Progenitor cell of endocrine pancreas (in vitro differentiated cells): ENCODE results near the gene CRABP2. TPM values are rescaled to one million over a fixed set of nuclear protein-coding genes. Genes with fewer than 3 reads are reported as not detected.

Experiments used
- DNase-seq: peaks from one replicate; pipeline ENCODE4 v3.0.0; 2021; ENCODE audit warnings: low spot score; ENCODE audit not compliant: unreplicated experiment
- H3K27ac Mint-ChIP-seq: 2 replicates; pipeline ENCODE4 v1.8.0; 2021; ENCODE audit warnings: mild to moderate bottlenecking, moderate library complexity, mixed read lengths
- H3K27me3 Mint-ChIP-seq: 2 replicates; pipeline ENCODE4 v1.8.0; 2021; ENCODE audit warnings: mixed read lengths
- H3K36me3 Mint-ChIP-seq: 2 replicates; pipeline ENCODE4 v1.8.0; 2022; ENCODE audit warnings: mixed read lengths; ENCODE audit not compliant: insufficient read depth
- H3K4me1 Mint-ChIP-seq: 2 replicates; pipeline ENCODE4 v1.8.0; 2021; ENCODE audit warnings: low read depth, mixed read lengths
- H3K4me3 Mint-ChIP-seq: 2 replicates; pipeline ENCODE4 v1.8.0; 2021; ENCODE audit warnings: low read depth, mild to moderate bottlenecking, moderate library complexity, mixed read lengths
- H3K9me3 Mint-ChIP-seq: 2 replicates; pipeline ENCODE4 v1.8.0; 2021; ENCODE audit warnings: low read depth, mixed read lengths
- total RNA-seq: library from RNA; stranded (reverse); gene quantifications from 2 replicates; pipeline ENCODE4 v1.2.1, GENCODE V29; 2021
- TF ChIP-seq, protein P1 (sequence below): fragments of 200-600 bp; sonication (generic); IDR thresholded peaks from one replicate; pipeline ENCODE4 v1.5.0; 2021; ENCODE audit warnings: antibody characterized with exemption, mild to moderate bottlenecking; ENCODE audit not compliant: unreplicated experiment

CRABP2 gene
- total RNA-seq, 1 donor from 2014 or later: 70.4 TPM

DNA sequence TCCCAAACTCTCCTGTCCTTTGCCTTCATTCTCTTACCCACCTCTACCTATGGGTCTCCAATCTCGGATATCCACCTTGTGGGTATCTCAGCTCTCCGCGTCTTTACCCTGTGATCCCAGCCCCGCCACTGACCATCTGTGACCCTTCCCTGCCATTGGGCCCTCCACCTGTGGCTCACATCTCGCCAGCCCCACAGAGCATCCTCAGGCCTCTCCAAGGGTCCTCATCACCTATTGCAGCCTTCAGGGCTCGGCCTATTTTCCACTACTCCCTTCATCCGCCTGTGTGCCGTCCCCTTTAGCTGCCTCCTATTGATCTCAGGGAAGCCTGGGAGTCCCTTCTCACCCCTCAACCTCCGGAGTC is 52.4 kb downstream of the CRABP2 start:
- Mint-ChIP-seq H3K9me3 (no peaks in the 10 kb centered on the region), H3K27me3 (peaks cover 95% of the 10 kb centered on the region), H3K36me3 (no peaks in the 10 kb centered on the region), H3K27ac (no peak overlapping the region), H3K4me1 (peaks cover 4% of the 10 kb centered on the region), H3K4me3 (no peak overlapping the region)
- TF ChIP-seq, protein P1, sequence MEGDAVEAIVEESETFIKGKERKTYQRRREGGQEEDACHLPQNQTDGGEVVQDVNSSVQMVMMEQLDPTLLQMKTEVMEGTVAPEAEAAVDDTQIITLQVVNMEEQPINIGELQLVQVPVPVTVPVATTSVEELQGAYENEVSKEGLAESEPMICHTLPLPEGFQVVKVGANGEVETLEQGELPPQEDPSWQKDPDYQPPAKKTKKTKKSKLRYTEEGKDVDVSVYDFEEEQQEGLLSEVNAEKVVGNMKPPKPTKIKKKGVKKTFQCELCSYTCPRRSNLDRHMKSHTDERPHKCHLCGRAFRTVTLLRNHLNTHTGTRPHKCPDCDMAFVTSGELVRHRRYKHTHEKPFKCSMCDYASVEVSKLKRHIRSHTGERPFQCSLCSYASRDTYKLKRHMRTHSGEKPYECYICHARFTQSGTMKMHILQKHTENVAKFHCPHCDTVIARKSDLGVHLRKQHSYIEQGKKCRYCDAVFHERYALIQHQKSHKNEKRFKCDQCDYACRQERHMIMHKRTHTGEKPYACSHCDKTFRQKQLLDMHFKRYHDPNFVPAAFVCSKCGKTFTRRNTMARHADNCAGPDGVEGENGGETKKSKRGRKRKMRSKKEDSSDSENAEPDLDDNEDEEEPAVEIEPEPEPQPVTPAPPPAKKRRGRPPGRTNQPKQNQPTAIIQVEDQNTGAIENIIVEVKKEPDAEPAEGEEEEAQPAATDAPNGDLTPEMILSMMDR: no peak
- no peak for DNase-seq

DNA sequence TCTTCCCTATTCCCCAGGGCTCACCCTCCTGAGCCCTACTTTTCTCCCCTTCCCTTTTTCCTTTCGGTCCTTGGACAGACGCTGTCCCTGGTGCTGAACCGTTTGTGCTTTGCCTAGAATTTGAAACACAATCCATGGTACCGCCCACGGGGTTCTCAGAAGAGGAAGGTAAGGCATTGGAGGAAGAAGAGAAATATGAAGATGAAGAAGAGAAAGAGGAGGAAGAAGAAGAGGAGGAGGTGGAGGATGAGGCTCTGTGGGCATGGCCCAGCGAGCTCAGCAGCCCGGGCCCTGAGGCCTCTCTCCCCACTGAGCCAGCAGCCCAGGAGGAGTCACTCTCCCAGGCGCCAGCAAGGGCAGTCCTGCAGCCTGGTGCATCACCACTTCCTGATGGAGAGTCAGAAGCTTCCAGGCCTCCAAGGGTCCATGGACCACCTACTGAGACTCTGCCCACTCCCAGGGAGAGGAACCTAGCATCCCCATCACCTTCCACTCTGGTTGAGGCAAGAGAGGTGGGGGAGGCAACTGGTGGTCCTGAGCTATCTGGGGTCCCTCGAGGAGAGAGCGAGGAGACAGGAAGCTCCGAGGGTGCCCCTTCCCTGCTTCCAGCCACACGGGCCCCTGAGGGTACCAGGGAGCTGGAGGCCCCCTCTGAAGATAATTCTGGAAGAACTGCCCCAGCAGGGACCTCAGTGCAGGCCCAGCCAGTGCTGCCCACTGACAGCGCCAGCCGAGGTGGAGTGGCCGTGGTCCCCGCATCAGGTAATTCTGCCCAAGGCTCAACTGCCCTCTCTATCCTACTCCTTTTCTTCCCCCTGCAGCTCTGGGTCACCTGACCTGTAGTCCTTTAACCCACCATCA is 53.0 kb downstream of the CRABP2 start:
- Mint-ChIP-seq H3K4me1 (peaks cover 4% of the 10 kb centered on the region), H3K9me3 (no peaks in the 10 kb centered on the region), H3K36me3 (no peaks in the 10 kb centered on the region), H3K27ac (no peak overlapping the region), H3K4me3 (no peak overlapping the region), H3K27me3 (peaks cover 95% of the 10 kb centered on the region)
- TF ChIP-seq, protein P1: no peak
- DNase-seq: peak; percentile 65

Other genes starting within 250 kb of the CRABP2 start
- 20.2 and 26.6 TPM in 2 replicates for gene MEF2D, start 204.8 kb downstream of the CRABP2 start, total RNA-seq
- gene IQGAP3, start 133.0 kb downstream of the CRABP2 start, total RNA-seq: 29.6 and 32.4 TPM in 2 replicates
- gene TTC24, start 125.9 kb downstream of the CRABP2 start, total RNA-seq: not detected in 2 replicates
- gene NAXE, start 113.8 kb downstream of the CRABP2 start, total RNA-seq: 108 and 115 TPM in 2 replicates
- gene GPATCH4, start 104.1 kb downstream of the CRABP2 start, total RNA-seq: 26.2 and 27.0 TPM in 2 replicates
- 0.38 and 0.93 TPM in 2 replicates for gene HAPLN2, start 86.2 kb downstream of the CRABP2 start, total RNA-seq
- not detected in 2 replicates for gene BCAN, start 63.5 kb downstream of the CRABP2 start, total RNA-seq
- 33.9 and 39.2 TPM in 2 replicates for gene NES, start 28.2 kb downstream of the CRABP2 start, total RNA-seq
- 40.0 and 42.4 TPM in 2 replicates for gene METTL25B, start 22.9 kb upstream of the CRABP2 start, total RNA-seq
- gene ISG20L2, start 23.2 kb upstream of the CRABP2 start, total RNA-seq: 36.9 and 38.9 TPM in 2 replicates
- 35.9 and 43.2 TPM in 2 replicates for gene MRPL24, start 35.5 kb upstream of the CRABP2 start, total RNA-seq
- gene HDGF, start 46.1 kb upstream of the CRABP2 start, total RNA-seq: 280 and 288 TPM in 2 replicates
- 93.2 TPM in 2 replicates for gene PRCC, start 62.0 kb upstream of the CRABP2 start, total RNA-seq
- gene SH2D2A, start 111.3 kb upstream of the CRABP2 start, total RNA-seq: not detected in 2 replicates
- gene INSRR, start 153.5 kb upstream of the CRABP2 start, total RNA-seq: not detected in 2 replicates
- gene NTRK1, start 155.3 kb upstream of the CRABP2 start, total RNA-seq: 0.36 TPM in 1 of 2 replicates, not detected in the other
- gene PEAR1, start 188.1 kb upstream of the CRABP2 start, total RNA-seq: 0.20 TPM in 1 of 2 replicates, not detected in the other
- not detected in 2 replicates for gene LRRC71, start 215.0 kb upstream of the CRABP2 start, total RNA-seq